ENCODE measurements around the gene TNNT2. TPM values are rescaled to one million over a fixed set of nuclear protein-coding genes. Genes with fewer than 3 reads are reported as not detected.

The TNNT2 gene
- total RNA-seq, 1 experiment from 2014 or later = not detected

DNA sequence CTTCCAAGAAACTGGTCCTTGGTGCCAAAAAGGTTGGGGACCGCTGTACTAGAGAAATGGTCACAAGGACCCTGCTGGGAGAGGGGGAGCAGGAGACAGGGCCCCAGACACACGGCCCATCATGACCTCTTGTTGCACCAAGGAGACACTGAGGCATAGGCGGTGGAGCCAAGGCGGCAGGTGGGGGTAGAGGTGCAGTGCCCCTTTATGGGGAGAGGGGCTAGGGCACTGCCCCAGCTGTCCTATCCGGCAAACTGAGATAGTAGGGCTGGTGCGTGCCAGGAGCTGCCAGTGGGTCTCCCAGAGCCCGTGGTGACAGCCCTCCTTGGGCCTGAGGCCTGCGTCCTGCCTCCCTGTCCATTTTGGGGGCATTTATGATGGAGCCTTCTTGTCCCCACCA lies 20.3 kb downstream of the TNNT2 start:
- ATAC-seq (no peak), DNase-seq (ENCODE audit: low read depth, low spot score) (no peak)
- no TSS peak for BruUV-seq (replicated peaks)
- H3K4me1 ChIP-seq (ENCODE audit: control insufficient read depth, insufficient read depth, low read length) = no peaks in the 10 kb centered on the region
- no peak overlapping the region for H3K4me3 ChIP-seq (ENCODE audit: low read depth in 2 of 2, low read length in 2 of 2)
- no peaks in the 10 kb centered on the region for H3K36me3 ChIP-seq (ENCODE audit: control insufficient read depth, insufficient read depth, low read length)
- in situ Hi-C loops (cut with HindIII; ENCODE audit: low pct_unique_long_range_greater_than_20kb, low sequenced_read_pairs) (no loop called here), intact Hi-C loops (cut with micrococcal nuclease; ENCODE audit: unreplicated experiment) (no loop called here)
- TF ChIP-seq, protein P1, sequence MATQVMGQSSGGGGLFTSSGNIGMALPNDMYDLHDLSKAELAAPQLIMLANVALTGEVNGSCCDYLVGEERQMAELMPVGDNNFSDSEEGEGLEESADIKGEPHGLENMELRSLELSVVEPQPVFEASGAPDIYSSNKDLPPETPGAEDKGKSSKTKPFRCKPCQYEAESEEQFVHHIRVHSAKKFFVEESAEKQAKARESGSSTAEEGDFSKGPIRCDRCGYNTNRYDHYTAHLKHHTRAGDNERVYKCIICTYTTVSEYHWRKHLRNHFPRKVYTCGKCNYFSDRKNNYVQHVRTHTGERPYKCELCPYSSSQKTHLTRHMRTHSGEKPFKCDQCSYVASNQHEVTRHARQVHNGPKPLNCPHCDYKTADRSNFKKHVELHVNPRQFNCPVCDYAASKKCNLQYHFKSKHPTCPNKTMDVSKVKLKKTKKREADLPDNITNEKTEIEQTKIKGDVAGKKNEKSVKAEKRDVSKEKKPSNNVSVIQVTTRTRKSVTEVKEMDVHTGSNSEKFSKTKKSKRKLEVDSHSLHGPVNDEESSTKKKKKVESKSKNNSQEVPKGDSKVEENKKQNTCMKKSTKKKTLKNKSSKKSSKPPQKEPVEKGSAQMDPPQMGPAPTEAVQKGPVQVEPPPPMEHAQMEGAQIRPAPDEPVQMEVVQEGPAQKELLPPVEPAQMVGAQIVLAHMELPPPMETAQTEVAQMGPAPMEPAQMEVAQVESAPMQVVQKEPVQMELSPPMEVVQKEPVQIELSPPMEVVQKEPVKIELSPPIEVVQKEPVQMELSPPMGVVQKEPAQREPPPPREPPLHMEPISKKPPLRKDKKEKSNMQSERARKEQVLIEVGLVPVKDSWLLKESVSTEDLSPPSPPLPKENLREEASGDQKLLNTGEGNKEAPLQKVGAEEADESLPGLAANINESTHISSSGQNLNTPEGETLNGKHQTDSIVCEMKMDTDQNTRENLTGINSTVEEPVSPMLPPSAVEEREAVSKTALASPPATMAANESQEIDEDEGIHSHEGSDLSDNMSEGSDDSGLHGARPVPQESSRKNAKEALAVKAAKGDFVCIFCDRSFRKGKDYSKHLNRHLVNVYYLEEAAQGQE (IDR thresholded peaks at IDR 0.05; ENCODE audit: insufficient read depth in 1 of 2, low read depth in 2 of 2, low read length in 1 of 2) = no peak
- TF ChIP-seq POLR2AphosphoS5 (IDR thresholded peaks at IDR 0.05; ENCODE audit: low read depth, low read length) = no peak
- no peak for TF ChIP-seq TCF7L2 (IDR thresholded peaks at IDR 0.05; ENCODE audit: low read depth, low read length)
- TF ChIP-seq, protein P2, sequence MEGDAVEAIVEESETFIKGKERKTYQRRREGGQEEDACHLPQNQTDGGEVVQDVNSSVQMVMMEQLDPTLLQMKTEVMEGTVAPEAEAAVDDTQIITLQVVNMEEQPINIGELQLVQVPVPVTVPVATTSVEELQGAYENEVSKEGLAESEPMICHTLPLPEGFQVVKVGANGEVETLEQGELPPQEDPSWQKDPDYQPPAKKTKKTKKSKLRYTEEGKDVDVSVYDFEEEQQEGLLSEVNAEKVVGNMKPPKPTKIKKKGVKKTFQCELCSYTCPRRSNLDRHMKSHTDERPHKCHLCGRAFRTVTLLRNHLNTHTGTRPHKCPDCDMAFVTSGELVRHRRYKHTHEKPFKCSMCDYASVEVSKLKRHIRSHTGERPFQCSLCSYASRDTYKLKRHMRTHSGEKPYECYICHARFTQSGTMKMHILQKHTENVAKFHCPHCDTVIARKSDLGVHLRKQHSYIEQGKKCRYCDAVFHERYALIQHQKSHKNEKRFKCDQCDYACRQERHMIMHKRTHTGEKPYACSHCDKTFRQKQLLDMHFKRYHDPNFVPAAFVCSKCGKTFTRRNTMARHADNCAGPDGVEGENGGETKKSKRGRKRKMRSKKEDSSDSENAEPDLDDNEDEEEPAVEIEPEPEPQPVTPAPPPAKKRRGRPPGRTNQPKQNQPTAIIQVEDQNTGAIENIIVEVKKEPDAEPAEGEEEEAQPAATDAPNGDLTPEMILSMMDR (IDR thresholded peaks at IDR 0.05) = no peak
- no peak for TF ChIP-seq SIN3A (IDR thresholded peaks at IDR 0.05; ENCODE audit: borderline replicate concordance, insufficient read depth, low read depth, low read length)
- peaks cover under 1% of the 10 kb centered on the region for H3K27me3 ChIP-seq (ENCODE audit: control insufficient read depth, insufficient read depth, low read length)
- H3K27ac ChIP-seq (ENCODE audit: low read length) = no peak overlapping the region
- ChIA-PET CTCF (no interaction called here), POLR2A (no interaction called here)
- no peaks in the 10 kb centered on the region for H3K9me3 ChIP-seq (ENCODE audit: control insufficient read depth, insufficient read depth, low read depth, low read length)

DNA sequence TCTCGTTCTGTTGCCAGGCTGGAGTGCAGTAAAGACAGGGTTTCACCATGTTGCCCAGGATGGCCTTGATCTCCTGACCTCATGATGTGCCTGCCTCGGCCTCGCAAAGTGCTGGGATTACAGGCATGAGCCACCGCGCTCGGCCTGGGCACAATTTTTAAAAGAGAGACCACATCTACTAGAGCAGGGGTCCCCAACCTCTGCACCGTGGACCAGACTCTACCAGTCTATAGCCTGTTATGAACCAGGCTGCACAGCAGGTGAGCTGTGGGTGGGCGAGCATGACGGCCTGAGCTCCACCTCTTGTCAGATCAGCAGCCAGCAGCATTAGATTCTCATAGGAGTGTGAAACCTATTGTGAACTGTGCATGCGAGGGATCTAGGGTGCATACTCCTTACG lies 20.8 kb downstream of the TNNT2 start:
- POLR2A ChIA-PET = no interaction called here
- no TSS peak for BruUV-seq (replicated peaks)
- intact Hi-C loops (cut with micrococcal nuclease; ENCODE audit: unreplicated experiment) = no loop called here
- ATAC-seq = no peak
- peaks cover 2% of the 10 kb centered on the region for H3K27me3 ChIP-seq (ENCODE audit: control insufficient read depth, insufficient read depth, low read length)
- in situ Hi-C loops (cut with HindIII; ENCODE audit: low pct_unique_long_range_greater_than_20kb, low sequenced_read_pairs) = no loop called here
- no peak overlapping the region for H3K4me3 ChIP-seq (ENCODE audit: low read depth in 2 of 2, low read length in 2 of 2)
- H3K9me3 ChIP-seq (ENCODE audit: control insufficient read depth, insufficient read depth, low read depth, low read length) = no peaks in the 10 kb centered on the region
- H3K36me3 ChIP-seq (ENCODE audit: control insufficient read depth, insufficient read depth, low read length) = no peaks in the 10 kb centered on the region
- H3K4me1 ChIP-seq (ENCODE audit: control insufficient read depth, insufficient read depth, low read length) = no peaks in the 10 kb centered on the region
- no peak for DNase-seq (ENCODE audit: low read depth, low spot score)
- TF ChIP-seq TCF7L2 (IDR thresholded peaks at IDR 0.05; ENCODE audit: low read depth, low read length) (no peak), SIN3A (IDR thresholded peaks at IDR 0.05; ENCODE audit: borderline replicate concordance, insufficient read depth, low read depth, low read length) (no peak), POLR2AphosphoS5 (IDR thresholded peaks at IDR 0.05; ENCODE audit: low read depth, low read length) (no peak)
- TF ChIP-seq, protein P1 (IDR thresholded peaks at IDR 0.05; ENCODE audit: insufficient read depth in 1 of 2, low read depth in 2 of 2, low read length in 1 of 2) = no peak
- TF ChIP-seq, protein P2 (IDR thresholded peaks at IDR 0.05) = no peak
- CTCF ChIA-PET = no interaction called here
- H3K27ac ChIP-seq (ENCODE audit: low read length) = no peak overlapping the region

Measured in Panc1 (cell line).